Left lung (tissue), 10 donors: ENCODE measurements around the gene ZNF664. TPM values are rescaled to one million over a fixed set of nuclear protein-coding genes. Genes with fewer than 3 reads are reported as not detected.

Experiments used
- ATAC-seq: fragments of 200-7000 bp; cut with Tn5 transposase; one replicate; pipeline ENCODE4 v1.9.1; 2020; ENCODE audit warnings: moderate library complexity
- DNase-seq, 4 donors: peaks; one replicate each; pipeline ENCODE4 v3.0.0-alpha.2; 2013 to 2020
- H3K27ac ChIP-seq, 2 donors: fragments of 200-600 bp; sonication (generic) in 1 of 2; one replicate each; pipeline versions ENCODE4 v1.5.0 to v1.8.0; 2020 to 2021
- H3K27me3 ChIP-seq, 2 donors: fragments of 200-600 bp; sonication (generic) in 1 of 2; one replicate each; pipeline versions ENCODE4 v1.5.0 to v1.8.0; 2020 to 2021
- H3K36me3 ChIP-seq, 2 donors: fragments of 200-600 bp; sonication (generic) in 1 of 2; one replicate each; pipeline versions ENCODE4 v1.5.0 to v1.8.0; 2020 to 2021
- H3K4me1 ChIP-seq, 2 donors: fragments of 200-600 bp; one replicate each; pipeline ENCODE4 v1.8.0; 2021
- H3K4me3 ChIP-seq, 2 donors: fragments of 200-600 bp; sonication (generic) in 1 of 2; one replicate each; pipeline versions ENCODE4 v1.5.0 to v1.8.0; 2020 to 2021; ENCODE audit warnings: mild to moderate bottlenecking in 1 of 2
- H3K9me3 ChIP-seq, 2 donors: fragments of 200-600 bp; sonication (generic) in 1 of 2; one replicate each; pipeline versions ENCODE4 v1.5.0 to v1.8.0; 2020 to 2021
- intact Hi-C, 2 donors: fragments of 100-400 bp; cut with DNase I; formaldehyde crosslinking; loops; one replicate each; pipeline versions ENCODE4 v1.11.2 to v1.14.2; 2022
- polyA plus RNA-seq, 6 donors: library from polyadenylated mRNA; unstranded; fragments of 120-200 nt; gene quantifications; one replicate each; pipeline ENCODE4 v1.2.1, GENCODE V29; 2013; ENCODE audit not compliant: insufficient read length in 6 of 6
- total RNA-seq, 2 donors: library from RNA; stranded (reverse); fragmentation: NEBNext Ultra II Directional; extraction: Animal tissue kit (Norgen Biotek cat#: 25700); gene quantifications; one replicate each; pipeline ENCODE4 v1.2.1, GENCODE V29; 2021
- TF ChIP-seq, protein P1 (sequence below), 2 donors: fragments of 200-600 bp; sonication (generic) in 1 of 2; IDR thresholded peaks; one replicate each; pipeline versions ENCODE4 v1.5.0 to v1.8.0; 2021; ENCODE audit warnings: antibody characterized with exemption in 2 of 2
- donor health status: DM: no; HTN: yes; CAD: no.
- donor health status: DM: no; HTN: no; CAD: no.

Gene ZNF664
- total and polyA plus RNA-seq, 8 donors = 85.8 to 169 (median 144) TPM

DNA sequence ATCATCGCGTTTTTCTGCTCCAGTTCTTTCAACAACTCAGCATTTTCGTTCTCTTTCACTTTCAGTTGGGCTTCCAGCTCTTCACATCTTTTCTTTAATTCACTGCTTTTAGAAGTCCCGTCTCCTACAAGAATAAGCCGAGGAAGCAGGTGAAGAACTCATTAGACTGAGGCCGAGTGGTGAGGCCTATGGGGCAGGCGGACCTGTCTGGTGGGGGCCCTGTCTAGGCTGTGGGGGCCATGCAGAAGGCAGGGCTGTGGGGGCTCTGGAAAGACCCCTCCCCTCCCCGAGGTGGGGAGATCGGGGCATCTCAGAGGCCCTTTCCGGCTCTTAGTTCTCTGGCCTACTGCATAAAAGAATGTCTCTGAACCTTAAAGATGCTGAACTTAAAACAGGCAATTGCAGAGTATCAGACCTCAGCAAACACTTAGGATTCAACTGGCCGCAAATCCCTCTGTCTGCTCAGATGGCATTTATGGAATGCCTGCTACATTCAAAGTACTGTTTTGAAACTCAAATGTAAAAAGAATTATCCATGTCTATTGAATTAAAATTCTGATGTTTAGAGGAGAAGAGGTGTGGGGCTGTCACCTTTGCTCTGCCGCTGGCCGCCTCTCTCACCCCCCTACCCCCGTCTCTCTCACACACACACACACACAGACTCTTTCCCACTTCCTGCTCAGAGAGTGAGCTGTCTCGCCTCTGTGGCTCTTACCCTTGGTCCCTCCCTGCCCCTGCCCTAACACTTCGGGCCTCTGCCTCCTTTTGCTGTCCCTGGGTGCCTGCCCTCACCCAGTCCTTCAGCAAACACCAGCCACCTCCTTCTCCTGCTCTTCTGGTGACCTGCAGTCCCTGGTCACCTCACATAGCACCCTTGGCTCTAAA is 35.1 kb upstream of the ZNF664 start:
- ATAC-seq (peak; percentile 83), DNase-seq (peak in 1 of 4 donors; percentile 57)
- no peak overlapping the region for H3K4me3 ChIP-seq
- TF ChIP-seq, protein P1, sequence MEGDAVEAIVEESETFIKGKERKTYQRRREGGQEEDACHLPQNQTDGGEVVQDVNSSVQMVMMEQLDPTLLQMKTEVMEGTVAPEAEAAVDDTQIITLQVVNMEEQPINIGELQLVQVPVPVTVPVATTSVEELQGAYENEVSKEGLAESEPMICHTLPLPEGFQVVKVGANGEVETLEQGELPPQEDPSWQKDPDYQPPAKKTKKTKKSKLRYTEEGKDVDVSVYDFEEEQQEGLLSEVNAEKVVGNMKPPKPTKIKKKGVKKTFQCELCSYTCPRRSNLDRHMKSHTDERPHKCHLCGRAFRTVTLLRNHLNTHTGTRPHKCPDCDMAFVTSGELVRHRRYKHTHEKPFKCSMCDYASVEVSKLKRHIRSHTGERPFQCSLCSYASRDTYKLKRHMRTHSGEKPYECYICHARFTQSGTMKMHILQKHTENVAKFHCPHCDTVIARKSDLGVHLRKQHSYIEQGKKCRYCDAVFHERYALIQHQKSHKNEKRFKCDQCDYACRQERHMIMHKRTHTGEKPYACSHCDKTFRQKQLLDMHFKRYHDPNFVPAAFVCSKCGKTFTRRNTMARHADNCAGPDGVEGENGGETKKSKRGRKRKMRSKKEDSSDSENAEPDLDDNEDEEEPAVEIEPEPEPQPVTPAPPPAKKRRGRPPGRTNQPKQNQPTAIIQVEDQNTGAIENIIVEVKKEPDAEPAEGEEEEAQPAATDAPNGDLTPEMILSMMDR (IDR thresholded peaks at IDR 0.05) = no peak
- peak overlapping the region; percentile 44 to 46 for H3K27ac ChIP-seq
- peaks cover 0 to 9% of the 10 kb centered on the region in 2 donors for H3K9me3 ChIP-seq
- peaks cover 12 to 23% of the 10 kb centered on the region in 2 donors for H3K4me1 ChIP-seq
- peaks cover 0 to 61% of the 10 kb centered on the region in 2 donors for H3K36me3 ChIP-seq
- no peaks in the 10 kb centered on the region for H3K27me3 ChIP-seq
- intact Hi-C loops = no loop called here

DNA sequence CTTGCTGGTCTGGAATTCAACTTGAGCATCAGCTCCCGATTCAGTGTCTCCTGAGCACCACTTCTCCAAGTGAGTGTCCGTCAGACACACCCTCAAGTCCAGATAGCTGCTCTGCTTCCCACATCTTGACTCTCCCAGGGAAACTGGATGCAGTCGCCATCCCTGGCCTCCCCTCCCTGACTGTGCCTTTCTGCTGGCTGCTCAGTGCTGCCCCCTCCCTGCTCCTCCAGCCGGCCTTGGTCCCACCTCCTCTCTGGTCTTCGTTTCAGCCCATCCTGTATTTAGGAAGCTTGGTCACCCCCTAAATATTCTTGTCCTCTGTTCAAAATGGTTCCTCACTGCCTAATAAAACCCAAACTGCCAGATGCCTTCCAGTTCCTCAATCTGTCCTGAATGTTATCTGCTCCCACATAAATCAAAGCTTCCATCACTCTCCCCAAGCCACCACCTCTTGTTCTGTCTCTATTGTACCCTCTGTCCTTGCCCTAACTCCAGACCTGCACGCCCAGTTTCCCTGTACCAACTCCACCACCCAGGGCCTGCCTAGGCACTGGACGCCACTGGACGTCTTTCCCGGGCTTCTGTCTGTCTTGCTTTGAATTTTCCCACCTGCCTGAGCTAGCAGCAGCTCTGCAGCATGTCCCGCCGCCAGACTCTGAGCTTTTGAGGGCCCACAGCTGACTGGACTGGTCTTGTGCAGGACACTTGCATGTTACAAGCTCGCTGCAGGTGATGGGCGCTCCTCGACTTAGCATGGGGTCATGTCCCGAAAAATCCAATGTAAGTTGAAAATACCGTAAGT is 34.1 kb upstream of the ZNF664 start:
- H3K9me3 ChIP-seq = peaks cover 0 to 9% of the 10 kb centered on the region in 2 donors
- H3K27me3 ChIP-seq = no peaks in the 10 kb centered on the region
- peaks cover 0 to 67% of the 10 kb centered on the region in 2 donors for H3K36me3 ChIP-seq
- no peak overlapping the region for H3K4me3 ChIP-seq
- TF ChIP-seq, protein P1 (IDR thresholded peaks at IDR 0.05) = no peak
- intact Hi-C loops = no loop called here
- peak; percentile 11 for ATAC-seq
- DNase-seq = peak in 1 of 4 donors; percentile 25
- H3K27ac ChIP-seq = peak overlapping the region in 1 of 2 donors; percentile 46
- H3K4me1 ChIP-seq = peaks cover 12 to 23% of the 10 kb centered on the region in 2 donors

DNA sequence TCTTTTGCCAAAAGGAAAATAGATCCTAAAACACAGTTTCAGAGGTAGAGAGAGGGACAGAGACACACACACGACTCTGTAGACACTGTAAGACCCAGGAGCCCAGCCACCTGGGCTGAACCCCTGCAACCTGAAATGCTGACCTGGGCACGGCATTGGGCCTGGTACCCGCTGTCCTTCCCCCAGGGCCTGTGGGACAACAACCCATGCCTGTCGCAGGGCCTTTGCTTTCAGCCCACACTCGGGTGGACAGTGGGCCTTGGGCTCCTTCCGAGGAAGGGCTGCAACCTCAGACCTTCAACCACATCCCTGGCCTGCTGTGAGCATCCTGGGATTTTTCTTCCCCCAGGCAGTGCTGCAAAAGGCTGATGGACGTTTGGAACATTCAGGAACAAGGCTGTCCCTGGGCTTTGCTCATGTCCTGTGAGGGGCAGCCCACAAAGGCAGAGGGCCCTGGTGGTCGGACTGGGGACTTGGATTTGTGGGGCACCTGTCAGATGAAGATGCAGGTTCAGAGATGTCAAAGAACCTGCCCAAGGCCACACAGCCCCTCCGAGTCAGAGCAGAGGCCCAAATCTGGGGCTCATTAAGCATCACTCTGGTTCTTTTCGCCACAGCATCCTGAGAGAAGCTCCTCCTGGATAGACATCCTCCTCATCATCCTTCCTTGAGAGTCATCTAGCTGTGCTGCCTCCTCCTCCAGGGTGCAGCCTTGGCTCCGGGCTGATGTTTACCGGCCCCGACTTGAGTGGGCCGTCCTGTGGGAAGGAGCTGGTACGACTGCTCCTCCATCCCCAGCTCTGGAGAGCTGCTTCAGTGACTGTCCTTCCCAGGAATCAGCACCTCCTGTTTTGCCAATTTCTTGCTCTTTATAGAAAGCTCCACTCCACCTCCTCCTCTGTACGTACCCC is 33.0 kb upstream of the ZNF664 start:
- intact Hi-C loops = no loop called here
- Histone ChIP-seq H3K4me1 (peaks cover 11 to 23% of the 10 kb centered on the region in 2 donors), H3K9me3 (peaks cover 0 to 9% of the 10 kb centered on the region in 2 donors), H3K4me3 (no peak overlapping the region), H3K36me3 (peaks cover 0 to 65% of the 10 kb centered on the region in 2 donors), H3K27ac (no peak overlapping the region), H3K27me3 (no peaks in the 10 kb centered on the region)
- TF ChIP-seq, protein P1 (IDR thresholded peaks at IDR 0.05) = no peak
- ATAC-seq (no peak), DNase-seq (peak in 1 of 4 donors; percentile 18)

DNA sequence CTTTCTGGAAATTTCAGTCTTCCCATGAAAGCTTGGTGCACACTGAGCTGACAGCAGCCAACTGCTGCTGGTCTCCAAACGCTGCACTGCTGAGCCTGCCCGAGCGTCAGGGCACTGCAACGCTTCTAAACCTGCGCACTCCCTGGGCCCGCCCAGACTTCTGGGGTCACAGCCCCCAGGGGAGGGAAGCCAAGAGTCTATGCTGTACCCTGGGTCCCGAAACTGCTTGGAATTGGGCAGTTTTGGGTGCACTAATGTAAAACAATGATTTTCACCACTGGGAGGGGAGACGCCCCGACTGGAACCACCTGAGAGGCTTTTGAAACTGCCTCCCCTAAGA is 32.4 kb upstream of the ZNF664 start:
- TF ChIP-seq, protein P1 (IDR thresholded peaks at IDR 0.05) = no peak
- intact Hi-C loops = no loop called here
- DNase-seq (peak in 1 of 4 donors; percentile 10), ATAC-seq (no peak)
- no peak overlapping the region for H3K27ac ChIP-seq
- H3K4me1 ChIP-seq = peaks cover 8 to 18% of the 10 kb centered on the region in 2 donors
- H3K27me3 ChIP-seq = no peaks in the 10 kb centered on the region
- peaks cover 0 to 66% of the 10 kb centered on the region in 2 donors for H3K36me3 ChIP-seq
- no peak overlapping the region for H3K4me3 ChIP-seq
- peaks cover 0 to 9% of the 10 kb centered on the region in 2 donors for H3K9me3 ChIP-seq
